Karpas-422 (cell line): ENCODE data around the gene MLLT1. TPM values are rescaled to one million over a fixed set of nuclear protein-coding genes. Genes with fewer than 3 reads are reported as not detected.
A peak's percentile ranks its signal among the peaks of the same experiment; 100 is the strongest.

Source experiments
- DNase-seq: peaks from one replicate; pipeline ENCODE4 v3.0.0-alpha.2; 2015
- H2AFZ ChIP-seq: fragments of 200-600 bp; sonication (generic); 2 replicates; pipeline ENCODE4 v1.6.1; 2014; ENCODE audit warnings: antibody characterized with exemption, low read length, mixed read lengths
- H3K27ac ChIP-seq: fragments of 200-600 bp; sonication (generic); 2 replicates; pipeline ENCODE4 v1.5.1; 2014; ENCODE audit warnings: mild to moderate bottlenecking, low read length, moderate library complexity
- H3K27me3 ChIP-seq: fragments of 200-600 bp; sonication (generic); 2 replicates; pipeline ENCODE4 v1.6.1; 2014; ENCODE audit warnings: low read length, mixed read lengths
- H3K36me3 ChIP-seq: fragments of 200-600 bp; sonication (generic); 2 replicates; pipeline ENCODE4 v1.6.1; 2014; ENCODE audit warnings: low read length, mixed read lengths; ENCODE audit not compliant: insufficient read depth
- H3K4me1 ChIP-seq: fragments of 200-600 bp; sonication (generic); 2 replicates; pipeline ENCODE4 v1.6.1; 2014; ENCODE audit warnings: mild to moderate bottlenecking, low read length, mixed read lengths
- H3K4me2 ChIP-seq: fragments of 200-600 bp; sonication (generic); 2 replicates; pipeline ENCODE4 v1.6.1; 2014; ENCODE audit warnings: low read length, low read depth, mild to moderate bottlenecking; ENCODE audit not compliant: poor library complexity, severe bottlenecking
- H3K4me3 ChIP-seq: fragments of 200-600 bp; sonication (generic); 2 replicates; pipeline ENCODE4 v1.5.1; 2014; ENCODE audit warnings: mild to moderate bottlenecking, antibody characterized with exemption, low read length, mixed read lengths
- H3K79me2 ChIP-seq: fragments of 200-600 bp; sonication (generic); 2 replicates; pipeline ENCODE4 v1.6.1; 2014; ENCODE audit warnings: mild to moderate bottlenecking, low read length, mixed read lengths
- H3K9ac ChIP-seq: fragments of 200-600 bp; sonication (generic); 2 replicates; pipeline ENCODE4 v1.6.0; 2014; ENCODE audit warnings: low read length
- H3K9me2 ChIP-seq: fragments of 200-600 bp; sonication (generic), shearing (Covaris generic); replicated peaks from 2 replicates; pipeline ENCODE4 v1.6.0; 2014; ENCODE audit warnings: mild to moderate bottlenecking, low read length, moderate library complexity; ENCODE audit not compliant: insufficient read depth
- H3K9me3 ChIP-seq: fragments of 300-700, 200-600 bp; sonication (generic); 2 replicates; pipeline ENCODE4 v1.6.1; 2014; ENCODE audit warnings: low read length, mixed read lengths
- H4K20me1 ChIP-seq: fragments of 200-600 bp; sonication (generic); 2 replicates; pipeline ENCODE4 v1.6.1; 2014; ENCODE audit warnings: mild to moderate bottlenecking, antibody characterized with exemption, low read length, low read depth; ENCODE audit not compliant: insufficient read depth
- total RNA-seq: library from RNA; depleted of rRNA; stranded (reverse); fragments of >200 nt; shearing (Covaris generic); gene quantifications from 2 replicates; pipeline ENCODE4 v1.2.3, GENCODE V29; 2014; ENCODE audit warnings: low replicate concordance

MLLT1 gene
- total RNA-seq, 1 experiment from 2014 or later, result 19.5 TPM

DNA sequence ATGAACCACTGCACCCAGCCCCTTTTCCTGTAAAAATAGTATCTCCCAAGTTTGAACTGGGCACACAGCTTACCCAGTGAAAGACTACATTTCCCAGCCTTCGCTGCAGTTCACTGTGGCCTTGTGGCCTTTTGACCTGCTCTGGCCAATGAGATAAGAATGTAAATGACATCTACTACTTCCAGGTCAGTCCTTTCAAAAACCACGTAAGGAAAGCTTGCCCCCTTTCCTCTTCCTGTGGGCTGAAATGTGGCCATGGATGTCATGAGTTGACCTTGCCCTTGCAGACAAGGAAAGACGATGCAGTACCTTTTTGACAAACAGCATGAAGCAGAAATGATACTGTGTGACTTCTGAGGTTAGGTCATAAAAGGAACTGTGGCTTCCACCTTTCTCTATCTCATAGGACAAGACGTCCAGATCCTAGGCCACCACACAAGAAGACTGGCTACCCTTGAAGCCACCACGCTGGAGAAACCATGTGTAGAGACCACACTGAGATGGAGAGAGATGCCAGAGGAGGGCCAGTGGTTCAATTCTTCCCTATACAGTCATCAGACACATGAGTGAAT is 33.7 kb upstream of the MLLT1 start:
- H3K36me3 ChIP-seq, result no peaks in the 10 kb centered on the region
- no peaks in the 10 kb centered on the region for H3K4me1 ChIP-seq
- no peaks in the 10 kb centered on the region for H3K27me3 ChIP-seq
- H3K9me3 ChIP-seq, result no peaks in the 10 kb centered on the region
- no peaks in the 10 kb centered on the region for H3K9me2 ChIP-seq
- H3K4me3 ChIP-seq, result no peak overlapping the region
- no peak for DNase-seq
- no peaks in the 10 kb centered on the region for H3K79me2 ChIP-seq
- no peak overlapping the region for H3K9ac ChIP-seq
- no peak overlapping the region for H3K4me2 ChIP-seq
- H4K20me1 ChIP-seq, result no peaks in the 10 kb centered on the region
- H2AFZ ChIP-seq, result no peak overlapping the region
- no peak overlapping the region for H3K27ac ChIP-seq

DNA sequence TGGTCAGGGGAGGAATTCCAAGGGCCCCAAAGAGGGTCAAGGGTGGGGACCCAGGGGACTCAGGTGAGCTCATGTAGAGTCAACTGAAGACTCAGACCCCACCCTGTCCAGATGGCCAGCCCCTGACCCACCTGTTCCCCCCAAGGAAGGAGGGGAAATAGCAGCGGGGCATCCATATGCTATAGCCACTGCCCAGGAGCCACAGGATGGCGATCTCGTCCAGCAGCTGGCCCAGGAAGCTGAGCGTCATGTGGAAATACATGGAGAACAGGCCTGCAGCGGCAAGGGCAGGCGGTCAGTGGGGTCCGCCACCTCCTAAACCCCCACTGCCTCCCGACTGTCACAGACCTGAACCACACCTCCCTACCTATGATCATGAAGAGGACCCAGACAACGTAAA is 32.2 kb upstream of the MLLT1 start:
- no peak overlapping the region for H3K4me3 ChIP-seq
- H3K9ac ChIP-seq, result no peak overlapping the region
- no peaks in the 10 kb centered on the region for H3K27me3 ChIP-seq
- H4K20me1 ChIP-seq, result no peaks in the 10 kb centered on the region
- no peaks in the 10 kb centered on the region for H3K9me3 ChIP-seq
- H3K9me2 ChIP-seq, result no peaks in the 10 kb centered on the region
- H3K36me3 ChIP-seq, result no peaks in the 10 kb centered on the region
- no peaks in the 10 kb centered on the region for H3K79me2 ChIP-seq
- H3K4me1 ChIP-seq, result no peaks in the 10 kb centered on the region
- no peak overlapping the region for H3K27ac ChIP-seq
- no peak overlapping the region for H2AFZ ChIP-seq
- H3K4me2 ChIP-seq, result no peak overlapping the region
- DNase-seq, result no peak

DNA sequence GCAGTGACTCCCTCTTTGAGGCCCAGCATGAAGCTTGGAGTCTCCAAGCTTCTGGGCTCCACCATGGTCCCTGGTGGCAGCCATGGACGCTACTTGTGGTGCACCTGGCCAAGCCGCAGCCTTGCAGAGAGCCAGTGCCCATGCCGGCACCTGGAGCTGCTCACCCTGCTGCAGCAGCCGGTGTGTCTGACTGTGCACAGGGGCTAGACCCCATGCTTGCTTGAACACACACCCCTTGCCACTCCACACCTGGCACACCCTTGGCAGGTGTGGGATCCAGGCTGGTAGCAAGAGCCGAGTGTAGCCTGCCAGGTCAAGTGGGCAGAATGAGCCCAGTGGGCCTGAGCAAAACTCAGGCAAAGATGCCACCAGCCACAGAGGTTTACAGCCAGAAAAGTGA is 18.6 kb upstream of the MLLT1 start:
- H3K27me3 ChIP-seq, result no peaks in the 10 kb centered on the region
- H3K9ac ChIP-seq, result no peak overlapping the region
- H3K9me2 ChIP-seq, result no peaks in the 10 kb centered on the region
- DNase-seq, result no peak
- no peak overlapping the region for H3K27ac ChIP-seq
- no peaks in the 10 kb centered on the region for H4K20me1 ChIP-seq
- peaks cover 6% of the 10 kb centered on the region; the same call in 1 of the 2 replicates for H3K9me3 ChIP-seq
- no peak overlapping the region for H3K4me2 ChIP-seq
- no peaks in the 10 kb centered on the region for H3K36me3 ChIP-seq
- no peaks in the 10 kb centered on the region for H3K79me2 ChIP-seq
- no peak overlapping the region for H2AFZ ChIP-seq
- H3K4me1 ChIP-seq, result no peaks in the 10 kb centered on the region
- H3K4me3 ChIP-seq, result no peak overlapping the region

DNA sequence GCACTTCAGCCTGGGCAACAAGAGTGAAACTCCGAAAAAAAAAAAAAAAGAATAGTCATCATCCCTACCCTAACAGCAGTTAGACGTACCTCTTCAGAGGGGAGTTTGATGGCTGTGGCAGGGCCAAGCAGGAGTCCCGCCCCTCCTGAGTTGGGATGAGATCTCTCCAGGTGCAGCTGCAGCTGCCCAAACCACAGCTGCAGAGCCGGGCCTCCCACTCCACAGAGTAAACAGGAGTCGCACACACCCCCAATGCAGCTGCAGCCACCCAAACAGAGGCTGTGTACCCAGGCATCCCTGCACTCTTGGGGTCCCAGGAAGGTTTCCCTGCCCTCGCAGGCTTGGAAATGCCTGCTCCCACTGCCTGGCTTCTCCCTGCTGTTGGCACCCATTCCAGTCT is 17.4 kb upstream of the MLLT1 start:
- Histone ChIP-seq H3K36me3 (no peaks in the 10 kb centered on the region), H4K20me1 (no peaks in the 10 kb centered on the region), H3K27me3 (no peaks in the 10 kb centered on the region), H3K79me2 (no peaks in the 10 kb centered on the region), H3K9me3 (peaks cover 12% of the 10 kb centered on the region), H3K4me2 (no peak overlapping the region), H3K27ac (no peak overlapping the region), H3K4me3 (no peak overlapping the region), H3K9me2 (no peaks in the 10 kb centered on the region), H3K9ac (no peak overlapping the region), H2AFZ (no peak overlapping the region), H3K4me1 (no peaks in the 10 kb centered on the region)
- DNase-seq, result no peak

DNA sequence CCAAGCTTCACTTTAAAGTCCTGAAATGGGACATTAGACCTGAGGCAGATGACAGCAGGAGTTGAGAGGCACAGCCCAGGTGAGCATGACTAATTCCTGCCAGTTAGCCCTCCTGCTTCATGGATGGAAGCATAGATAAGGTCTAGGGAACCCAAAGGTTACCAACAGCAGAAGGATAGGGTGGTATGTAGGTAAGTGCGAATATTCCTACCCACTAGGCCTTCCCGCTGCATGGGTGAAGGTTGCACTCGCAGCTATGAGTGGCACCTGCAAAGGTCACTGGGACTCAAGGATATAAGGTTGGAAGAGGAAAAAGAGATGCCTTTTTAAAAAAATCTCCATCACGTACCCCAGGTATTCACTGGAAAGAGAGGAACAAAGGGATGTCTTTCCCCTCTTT is 12.2 kb upstream of the MLLT1 start:
- H2AFZ ChIP-seq, result no peak overlapping the region
- H3K9ac ChIP-seq, result no peak overlapping the region
- no peak overlapping the region for H3K27ac ChIP-seq
- H3K9me3 ChIP-seq, result peaks cover 24% of the 10 kb centered on the region
- no peaks in the 10 kb centered on the region for H4K20me1 ChIP-seq
- H3K4me2 ChIP-seq, result no peak overlapping the region
- H3K4me3 ChIP-seq, result no peak overlapping the region
- DNase-seq, result peak; percentile 45
- no peaks in the 10 kb centered on the region for H3K79me2 ChIP-seq
- no peaks in the 10 kb centered on the region for H3K9me2 ChIP-seq
- no peaks in the 10 kb centered on the region for H3K27me3 ChIP-seq
- no peaks in the 10 kb centered on the region; the same call in 1 of the 2 replicates for H3K36me3 ChIP-seq
- H3K4me1 ChIP-seq, result no peaks in the 10 kb centered on the region

DNA sequence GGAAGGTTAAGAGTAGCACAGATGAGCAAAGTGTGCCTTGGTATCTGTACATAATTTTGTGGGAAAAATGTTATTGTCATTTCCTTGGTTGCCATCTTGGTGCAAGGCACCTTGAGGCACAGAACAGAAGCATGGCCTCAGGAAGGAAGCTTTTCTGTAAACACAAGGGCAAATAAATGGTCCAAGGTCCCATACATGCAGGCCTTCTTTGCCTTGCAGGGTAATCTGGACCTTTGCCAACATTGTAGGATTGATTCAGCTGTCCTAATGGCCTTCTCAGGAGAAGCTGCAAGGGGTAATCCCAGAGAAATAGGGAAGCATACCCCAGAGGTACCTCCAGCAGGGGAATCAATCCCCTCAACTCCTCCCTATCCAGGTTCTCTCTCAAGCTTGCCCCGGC is 9.0 kb upstream of the MLLT1 start:
- H3K27me3 ChIP-seq, result no peaks in the 10 kb centered on the region
- H4K20me1 ChIP-seq, result no peaks in the 10 kb centered on the region
- H3K9ac ChIP-seq, result no peak overlapping the region
- H3K9me3 ChIP-seq, result peaks cover 18% of the 10 kb centered on the region
- H3K36me3 ChIP-seq, result no peaks in the 10 kb centered on the region; the same call in 1 of the 2 replicates
- no peaks in the 10 kb centered on the region for H3K9me2 ChIP-seq
- no peaks in the 10 kb centered on the region for H3K4me1 ChIP-seq
- H3K4me3 ChIP-seq, result no peak overlapping the region
- DNase-seq, result no peak
- no peak overlapping the region for H3K27ac ChIP-seq
- H2AFZ ChIP-seq, result no peak overlapping the region
- H3K4me2 ChIP-seq, result no peak overlapping the region
- H3K79me2 ChIP-seq, result no peaks in the 10 kb centered on the region

DNA sequence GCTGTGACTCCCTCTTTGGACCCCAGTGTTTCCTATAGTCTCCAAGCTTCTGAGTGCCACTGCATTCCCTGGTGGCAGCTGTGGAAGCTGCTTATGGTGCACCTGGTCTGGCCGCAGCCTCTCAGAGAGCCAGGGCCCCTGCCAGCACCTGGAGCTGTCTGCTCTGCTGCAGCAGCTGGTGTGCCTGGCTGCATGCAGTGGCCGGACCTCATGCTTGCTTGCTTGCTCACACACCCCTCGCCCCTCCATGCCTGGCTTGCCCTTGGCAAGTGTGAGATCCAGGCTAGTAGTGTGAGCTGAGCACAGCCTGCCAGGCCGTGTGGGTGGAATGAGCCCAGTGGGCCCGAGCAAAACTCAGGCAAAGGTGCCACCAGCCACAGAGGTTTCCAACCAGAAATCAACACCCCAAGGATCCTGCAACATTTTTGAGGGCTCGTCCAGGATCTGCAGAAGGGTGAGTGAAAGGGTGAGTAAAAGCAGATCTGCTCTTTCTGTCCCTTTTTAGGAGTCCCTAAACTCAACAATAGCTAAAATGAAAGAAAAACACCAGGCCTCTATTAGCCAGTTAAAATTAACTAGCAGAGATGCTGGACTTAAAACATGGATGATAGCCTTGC is 7.6 kb upstream of the MLLT1 start:
- no peak overlapping the region for H3K27ac ChIP-seq
- H3K4me3 ChIP-seq, result no peak overlapping the region
- no peaks in the 10 kb centered on the region for H3K27me3 ChIP-seq
- H2AFZ ChIP-seq, result no peak overlapping the region
- H3K36me3 ChIP-seq, result no peaks in the 10 kb centered on the region; the same call in 1 of the 2 replicates
- no peak overlapping the region for H3K4me2 ChIP-seq
- no peak overlapping the region for H3K9ac ChIP-seq
- no peaks in the 10 kb centered on the region for H3K4me1 ChIP-seq
- no peak for DNase-seq
- no peaks in the 10 kb centered on the region for H3K9me2 ChIP-seq
- no peaks in the 10 kb centered on the region for H4K20me1 ChIP-seq
- peaks cover 14% of the 10 kb centered on the region for H3K9me3 ChIP-seq
- H3K79me2 ChIP-seq, result no peaks in the 10 kb centered on the region

DNA sequence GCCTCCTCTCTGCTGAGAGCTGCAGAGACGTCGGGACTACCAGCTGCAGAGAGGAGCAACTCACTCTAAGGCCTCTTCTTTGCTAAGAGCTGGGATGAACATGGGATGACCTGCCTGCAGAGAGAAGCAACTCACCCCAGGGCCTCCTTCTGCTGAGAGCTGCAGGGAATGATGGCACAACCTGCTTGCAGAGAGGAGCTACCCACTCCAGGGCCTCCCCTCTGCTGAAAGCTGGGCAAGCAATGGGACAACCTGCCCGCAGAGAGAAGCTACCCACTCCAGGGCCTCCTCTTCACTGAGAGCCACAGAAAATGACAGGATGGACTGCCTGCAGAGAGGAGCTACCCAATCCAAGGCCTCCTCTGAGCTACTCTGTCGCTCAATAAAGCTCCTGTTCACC is 6.9 kb upstream of the MLLT1 start:
- Histone ChIP-seq H3K36me3 (no peaks in the 10 kb centered on the region), H3K4me1 (no peaks in the 10 kb centered on the region), H3K9ac (no peak overlapping the region), H3K9me2 (no peaks in the 10 kb centered on the region), H3K9me3 (peaks cover 7% of the 10 kb centered on the region), H3K27me3 (no peaks in the 10 kb centered on the region), H3K4me3 (no peak overlapping the region), H3K27ac (no peak overlapping the region), H3K4me2 (no peak overlapping the region), H3K79me2 (no peaks in the 10 kb centered on the region), H4K20me1 (no peaks in the 10 kb centered on the region), H2AFZ (no peak overlapping the region)
- DNase-seq, result no peak
